Osteocyte (in vitro differentiated cells): Measurements from ENCODE around the gene CKB. TPM values are rescaled to one million over a fixed set of nuclear protein-coding genes. Genes with fewer than 3 reads are reported as not detected.

Experiments used
- DNase-seq: peaks from one replicate; pipeline ENCODE4 v3.0.0; 2021; ENCODE audit warnings: mixed read lengths; ENCODE audit not compliant: unreplicated experiment; ENCODE audit errors: extremely low spot score
- H3K27ac Mint-ChIP-seq: one replicate; pipeline ENCODE4 v1.8.0; 2021; ENCODE audit warnings: mild to moderate bottlenecking, mixed read lengths; ENCODE audit not compliant: unreplicated experiment
- H3K27me3 Mint-ChIP-seq: one replicate; pipeline ENCODE4 v1.8.0; 2021; ENCODE audit warnings: mixed read lengths; ENCODE audit not compliant: unreplicated experiment
- H3K36me3 Mint-ChIP-seq: one replicate; pipeline ENCODE4 v1.8.0; 2021; ENCODE audit warnings: mixed read lengths; ENCODE audit not compliant: unreplicated experiment
- H3K4me1 Mint-ChIP-seq: one replicate; pipeline ENCODE4 v1.8.0; 2021; ENCODE audit warnings: mixed read lengths; ENCODE audit not compliant: unreplicated experiment
- H3K4me3 Mint-ChIP-seq: one replicate; pipeline ENCODE4 v1.8.0; 2021; ENCODE audit warnings: mild to moderate bottlenecking, moderate library complexity, mixed read lengths; ENCODE audit not compliant: unreplicated experiment
- H3K9me3 Mint-ChIP-seq: one replicate; pipeline ENCODE4 v1.8.0; 2021; ENCODE audit warnings: mixed read lengths; ENCODE audit not compliant: unreplicated experiment
- total RNA-seq: library from RNA; stranded (reverse); gene quantifications from 2 replicates; pipeline ENCODE4 v1.2.1, GENCODE V29; 2021
- TF ChIP-seq, protein P1 (sequence below): fragments of 200-600 bp; sonication (generic); IDR thresholded peaks from 2 replicates; pipeline ENCODE4 v1.5.0; 2021; ENCODE audit warnings: antibody characterized with exemption, mild to moderate bottlenecking, moderate library complexity

Gene CKB
- total RNA-seq, 1 donor from 2014 or later = 25.4 TPM

DNA sequence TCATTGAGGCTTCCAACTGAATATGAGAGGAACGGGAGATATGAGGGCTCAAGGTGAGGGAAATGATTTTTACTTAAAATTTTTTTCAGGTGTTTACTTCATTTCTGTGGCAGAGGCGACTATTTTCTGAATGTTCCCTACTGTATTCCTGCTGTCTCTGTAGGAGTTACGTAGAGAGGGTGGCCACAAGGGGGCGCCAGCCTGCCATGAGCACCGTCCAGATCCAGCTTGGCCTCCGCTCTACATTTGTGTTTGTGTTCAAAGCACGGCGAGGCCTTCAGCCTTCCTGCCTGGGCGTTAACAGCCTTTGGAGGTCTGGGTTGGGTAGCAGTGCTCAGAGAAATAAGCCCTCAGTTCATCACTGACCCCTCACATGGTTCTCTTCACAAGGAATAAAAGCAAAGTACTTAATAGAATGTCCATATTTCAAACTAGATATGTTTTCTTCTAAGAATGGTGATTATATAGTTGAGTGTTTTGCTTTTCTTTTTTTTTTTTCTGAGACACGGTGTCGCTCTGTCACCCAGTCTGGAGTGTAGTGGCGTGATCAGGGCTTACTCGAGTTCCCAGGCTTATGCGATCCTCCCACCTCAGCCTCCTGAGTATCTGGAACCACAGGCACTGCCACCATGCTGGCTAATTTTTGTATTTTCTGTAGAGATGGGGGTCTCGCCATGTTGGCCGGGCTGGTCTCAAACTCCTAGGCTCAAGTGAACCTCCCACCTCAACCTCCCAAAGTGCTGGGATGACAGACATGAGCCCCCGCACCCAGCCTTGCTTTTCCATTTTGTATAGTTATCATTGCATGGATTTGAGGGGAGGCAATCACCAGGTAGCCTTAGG is 22.3 kb downstream of the CKB start:
- Mint-ChIP-seq H3K36me3 (peaks cover 40% of the 10 kb centered on the region), H3K27me3 (no peaks in the 10 kb centered on the region), H3K27ac (peak overlapping the region; percentile 64), H3K4me3 (no peak overlapping the region), H3K4me1 (peaks cover 19% of the 10 kb centered on the region), H3K9me3 (no peaks in the 10 kb centered on the region)
- TF ChIP-seq, protein P1, sequence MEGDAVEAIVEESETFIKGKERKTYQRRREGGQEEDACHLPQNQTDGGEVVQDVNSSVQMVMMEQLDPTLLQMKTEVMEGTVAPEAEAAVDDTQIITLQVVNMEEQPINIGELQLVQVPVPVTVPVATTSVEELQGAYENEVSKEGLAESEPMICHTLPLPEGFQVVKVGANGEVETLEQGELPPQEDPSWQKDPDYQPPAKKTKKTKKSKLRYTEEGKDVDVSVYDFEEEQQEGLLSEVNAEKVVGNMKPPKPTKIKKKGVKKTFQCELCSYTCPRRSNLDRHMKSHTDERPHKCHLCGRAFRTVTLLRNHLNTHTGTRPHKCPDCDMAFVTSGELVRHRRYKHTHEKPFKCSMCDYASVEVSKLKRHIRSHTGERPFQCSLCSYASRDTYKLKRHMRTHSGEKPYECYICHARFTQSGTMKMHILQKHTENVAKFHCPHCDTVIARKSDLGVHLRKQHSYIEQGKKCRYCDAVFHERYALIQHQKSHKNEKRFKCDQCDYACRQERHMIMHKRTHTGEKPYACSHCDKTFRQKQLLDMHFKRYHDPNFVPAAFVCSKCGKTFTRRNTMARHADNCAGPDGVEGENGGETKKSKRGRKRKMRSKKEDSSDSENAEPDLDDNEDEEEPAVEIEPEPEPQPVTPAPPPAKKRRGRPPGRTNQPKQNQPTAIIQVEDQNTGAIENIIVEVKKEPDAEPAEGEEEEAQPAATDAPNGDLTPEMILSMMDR = peak; percentile 96
- peak; percentile 94 for DNase-seq

DNA sequence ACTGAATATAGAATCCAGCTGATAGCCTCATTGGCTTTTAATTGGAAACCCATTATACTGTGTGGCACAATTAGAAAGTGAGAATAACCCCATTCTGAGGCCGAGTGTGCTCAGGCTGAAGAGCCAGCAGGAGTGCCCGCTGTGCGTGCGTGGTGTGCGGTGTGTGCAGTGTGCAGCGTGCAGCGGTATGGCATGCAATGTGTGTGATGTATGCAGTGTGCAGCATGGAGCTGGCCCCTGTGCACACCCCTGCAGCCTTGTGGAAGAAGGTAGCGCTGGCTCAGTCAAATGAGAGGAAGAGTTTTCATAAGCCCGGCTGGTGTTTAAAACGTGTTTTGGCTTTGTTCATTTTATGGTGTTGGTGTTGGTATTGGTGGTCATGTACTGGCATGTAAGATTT is 22.9 kb downstream of the CKB start:
- Mint-ChIP-seq H3K4me3 (no peak overlapping the region), H3K27me3 (no peaks in the 10 kb centered on the region), H3K36me3 (peaks cover 34% of the 10 kb centered on the region), H3K27ac (no peak overlapping the region), H3K9me3 (no peaks in the 10 kb centered on the region), H3K4me1 (peaks cover 19% of the 10 kb centered on the region)
- TF ChIP-seq, protein P1 = no peak
- no peak for DNase-seq

- H3K27ac Mint-ChIP-seq = no peak overlapping the region
- peaks cover 21% of the 10 kb centered on the region for H3K36me3 Mint-ChIP-seq
- peaks cover 10% of the 10 kb centered on the region for H3K4me1 Mint-ChIP-seq
- TF ChIP-seq, protein P1 = no peak
- DNase-seq = no peak
- H3K9me3 Mint-ChIP-seq = no peaks in the 10 kb centered on the region
- no peak overlapping the region for H3K4me3 Mint-ChIP-seq
- H3K27me3 Mint-ChIP-seq = no peaks in the 10 kb centered on the region
These were observed 25.9 kb downstream of the CKB start for GRCh38 chr14:103496776-103497175.

DNA sequence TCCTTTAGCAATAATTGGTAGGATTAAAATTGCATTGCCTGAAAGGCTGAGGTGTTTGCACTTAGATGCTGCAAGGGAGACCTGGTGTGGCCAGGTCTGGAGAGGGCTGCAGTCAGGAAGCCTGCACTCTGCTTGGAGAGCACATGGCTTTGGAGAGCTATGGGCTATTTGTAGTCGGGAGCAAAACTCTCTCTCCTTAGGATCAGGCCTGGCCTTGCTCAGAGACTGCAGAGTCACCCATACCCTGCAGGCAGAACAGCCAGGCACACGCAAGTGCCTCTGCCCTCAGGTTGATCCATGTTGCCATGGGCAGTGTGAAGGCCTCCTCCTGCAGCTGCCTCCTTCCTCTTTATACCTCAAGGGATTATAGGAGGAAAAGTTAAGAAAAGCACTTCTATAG is 26.8 kb downstream of the CKB start:
- no peak for DNase-seq
- TF ChIP-seq, protein P1 = no peak
- Mint-ChIP-seq H3K4me3 (no peak overlapping the region), H3K4me1 (peaks cover 7% of the 10 kb centered on the region), H3K9me3 (no peaks in the 10 kb centered on the region), H3K27me3 (no peaks in the 10 kb centered on the region), H3K27ac (no peak overlapping the region), H3K36me3 (peaks cover 25% of the 10 kb centered on the region)

GRCh38 chr14:103492156-103492925 is 30.3 kb downstream of the CKB start:
- H3K27me3 Mint-ChIP-seq = no peaks in the 10 kb centered on the region
- no peak overlapping the region for H3K27ac Mint-ChIP-seq
- peaks cover 26% of the 10 kb centered on the region for H3K36me3 Mint-ChIP-seq
- TF ChIP-seq, protein P1 = no peak
- H3K4me1 Mint-ChIP-seq = peaks cover 11% of the 10 kb centered on the region
- no peaks in the 10 kb centered on the region for H3K9me3 Mint-ChIP-seq
- no peak overlapping the region for H3K4me3 Mint-ChIP-seq
- no peak for DNase-seq
